Measurements from ENCODE around the gene CXXC5. TPM values are rescaled to one million over a fixed set of nuclear protein-coding genes. Genes with fewer than 3 reads are reported as not detected.

CXXC5 gene
- total and polyA plus RNA-seq, 12 donors: 28.7 to 51.6 (median 36.0) TPM

GRCh38 chr5:139644001-139644456 lies 4.1 kb upstream of the CXXC5 start:
- 84 to 87% methylated on average over 5 of the region's 5 CpGs for WGBS, 2 donors

GRCh38 chr5:139644646-139645429 lies 3.3 kb upstream of the CXXC5 start:
- no peak for TF ChIP-seq CTCF (IDR thresholded peaks at IDR 0.05)
- H3K4me1 ChIP-seq: peaks cover 3 to 37% (median 22%) of the 10 kb centered on the region in 9 donors
- no peak overlapping the region for H3K27ac ChIP-seq
- peak in 1 of 2 donors; percentile 1 for DNase-seq
- ATAC-seq: no peak
- H3K27me3 ChIP-seq: peaks cover 0 to 40% (median 0%) of the 10 kb centered on the region in 7 donors
- 95 to 98% methylated on average over 3 of the region's 3 CpGs for WGBS, 2 donors
- no peak overlapping the region for H3K4me3 ChIP-seq
- intact Hi-C loops (cut with DNase I): loop anchor here in 1 of 10 donors (5.0 kb wide), 1 partner anchor 42 kb away; no protein-coding TSS in a partner anchor
- H3K36me3 ChIP-seq: no peaks in the 10 kb centered on the region
- H3K9me3 ChIP-seq: no peaks in the 10 kb centered on the region

More at GRCh38 chr5:139644001-139644456, 4.1 kb upstream of the CXXC5 start:
- peaks cover 3 to 38% (median 21%) of the 10 kb centered on the region in 9 donors for H3K4me1 ChIP-seq
- TF ChIP-seq CTCF (IDR thresholded peaks at IDR 0.05): no peak
- H3K9me3 ChIP-seq: no peaks in the 10 kb centered on the region
- intact Hi-C loops (cut with DNase I): loop anchor here in 1 of 10 donors (5.0 kb wide), 1 partner anchor 43 kb away; no protein-coding TSS in a partner anchor
- H3K27ac ChIP-seq: no peak overlapping the region
- ATAC-seq (no peak), DNase-seq (peak in 1 of 2 donors; percentile 2)
- H3K4me3 ChIP-seq: no peak overlapping the region
- H3K36me3 ChIP-seq: no peaks in the 10 kb centered on the region
- peaks cover 0 to 32% (median 0%) of the 10 kb centered on the region in 7 donors for H3K27me3 ChIP-seq

GRCh38 chr5:139645430-139645871 lies 2.7 kb upstream of the CXXC5 start:
- Histone ChIP-seq H3K36me3 (no peaks in the 10 kb centered on the region), H3K27me3 (peaks cover 0 to 47% (median 0%) of the 10 kb centered on the region in 7 donors), H3K4me3 (no peak overlapping the region), H3K4me1 (peaks cover 3 to 39% (median 23%) of the 10 kb centered on the region in 9 donors), H3K9me3 (no peaks in the 10 kb centered on the region), H3K27ac (no peak overlapping the region)
- intact Hi-C loops (cut with DNase I): no loop called here
- no peak for TF ChIP-seq CTCF (IDR thresholded peaks at IDR 0.05)
- no peak for ATAC-seq
- DNase-seq: peak in 1 of 2 donors; percentile 2
- WGBS, 2 donors: 93 to 95% methylated on average over 3 of the region's 3 CpGs

GRCh38 chr5:139646111-139646510 lies 2.0 kb upstream of the CXXC5 start:
- no peaks in the 10 kb centered on the region for H3K36me3 ChIP-seq
- H3K4me3 ChIP-seq: no peak overlapping the region
- H3K27me3 ChIP-seq: peaks cover 0 to 53% (median 0%) of the 10 kb centered on the region in 7 donors
- H3K9me3 ChIP-seq: no peaks in the 10 kb centered on the region
- peaks cover 3 to 45% (median 29%) of the 10 kb centered on the region in 9 donors for H3K4me1 ChIP-seq
- TF ChIP-seq CTCF (IDR thresholded peaks at IDR 0.05): no peak
- H3K27ac ChIP-seq: no peak overlapping the region
- DNase-seq (no peak), ATAC-seq (no peak)
- intact Hi-C loops (cut with DNase I): no loop called here
- 95 to 96% methylated on average over 3 of the region's 3 CpGs for WGBS, 2 donors

Data from heart right ventricle (tissue), 16 donors.